Suppressor macrophage treated with lipopolysaccharide for 4 hours (primary cell): ENCODE measurements around the gene WNT1.

Experiments used
- DNase-seq: peaks from one replicate; pipeline ENCODE4 v3.0.0-alpha.2; 2020

Gene WNT1

GRCh38 chr12:49010092-49010668, 32.1 kb downstream of the WNT1 start:
- DNase-seq = no peak

GRCh38 chr12:49012739-49013138, 34.6 kb downstream of the WNT1 start:
- DNase-seq = no peak

- DNase-seq = no peak
Observed at GRCh38 chr12:49013428-49013827, 35.3 kb downstream of the WNT1 start.

GRCh38 chr12:49014547-49014946, 36.4 kb downstream of the WNT1 start:
- DNase-seq = peak; percentile 21

- no peak for DNase-seq
Observed at GRCh38 chr12:49015196-49015595, 37.1 kb downstream of the WNT1 start.

- DNase-seq = peak; percentile 68
Observed at GRCh38 chr12:49017891-49018260, 39.8 kb downstream of the WNT1 start.

GRCh38 chr12:49018261-49019119, 40.4 kb downstream of the WNT1 start, which contains the start of gene PRKAG1:
PRKAG1 (minus strand) TSS chr12:49018776; CDS start chr12:49018740, 36 bp downstream.
- DNase-seq = peak; percentile 98

- DNase-seq = no peak
Observed at GRCh38 chr12:49019120-49019430, 41.0 kb downstream of the WNT1 start.

GRCh38 chr12:49019443-49020324, 41.6 kb downstream of the WNT1 start:
- peak; percentile 68 for DNase-seq

- no peak for DNase-seq
Observed at GRCh38 chr12:49020441-49020840, 42.3 kb downstream of the WNT1 start.

GRCh38 chr12:49021292-49021915, 43.3 kb downstream of the WNT1 start:
- no peak for DNase-seq

- no peak for DNase-seq
Observed at GRCh38 chr12:49022558-49023178, 44.5 kb downstream of the WNT1 start.

GRCh38 chr12:49023812-49024211, 45.7 kb downstream of the WNT1 start:
- DNase-seq = no peak

GRCh38 chr12:49024543-49024942, 46.4 kb downstream of the WNT1 start:
- DNase-seq = no peak

- no peak for DNase-seq
Observed at GRCh38 chr12:49025463-49025862, 47.3 kb downstream of the WNT1 start.

- no peak for DNase-seq
Observed at GRCh38 chr12:49026101-49026500, 48.0 kb downstream of the WNT1 start.

GRCh38 chr12:49026678-49027480, 48.8 kb downstream of the WNT1 start:
- DNase-seq = no peak

GRCh38 chr12:49027846-49028555, 49.9 kb downstream of the WNT1 start:
- DNase-seq = peak; percentile 63

- no peak for DNase-seq
Observed at GRCh38 chr12:49028666-49029275, 50.6 kb downstream of the WNT1 start.

GRCh38 chr12:49030119-49030518, 52.0 kb downstream of the WNT1 start:
- DNase-seq = no peak
